HCT116 (cell line): Measurements from ENCODE around the gene CHAC1. TPM values are rescaled to one million over a fixed set of nuclear protein-coding genes. Genes with fewer than 3 reads are reported as not detected.

Source experiments
- ATAC-seq: fragments of 200-7000 bp; cut with Tn5 transposase; 2 replicates; pipeline ENCODE4 v1.9.1; 2020; ENCODE audit warnings: mild to moderate bottlenecking, moderate library complexity
- BruUV-seq: library from RNA; stranded (reverse); fragments of 400-500 nt; replicated peaks from 2 replicates; lab custom pipeline; 2021; lab: Mats Ljungman, UMichigan
- CTCF ChIA-PET: fragments of 300-600 bp; sonication (Branson Sonifier 250); formaldehyde crosslinking; loops from one replicate; lab custom pipeline; 2021; ENCODE audit warnings: antibody characterized with exemption; lab: Charles Lee
- POLR2A ChIA-PET: fragments of 300-600, 350-600 bp; sonication (Branson Sonifier 250); formaldehyde crosslinking; loops from one replicate; lab custom pipeline; 2021; ENCODE audit warnings: antibody characterized with exemption; lab: Charles Lee
- RAD21 ChIA-PET, 2 experiments: fragments of 300-600 bp; sonication (Branson Sonifier 250); formaldehyde crosslinking; loops; one replicate each; lab custom pipeline; 2023; ENCODE audit warnings: low total read pairs in 2 of 2; ENCODE audit not compliant: uncharacterized antibody in 2 of 2, unreplicated experiment in 2 of 2, low non-redundant PET in 1 of 2; lab: Charles Lee
- DNase-seq: peaks from one replicate; pipeline ENCODE4 v3.0.0-alpha.2; 2010; ENCODE audit warnings: low read depth, low spot score
- H2AFZ ChIP-seq: fragments of 200-600 bp; shearing (Covaris generic), sonication (generic); 2 replicates; pipeline ENCODE4 v1.6.1; 2017; ENCODE audit warnings: low read depth, mixed run types, mixed read lengths, antibody characterized with exemption, low read length; ENCODE audit not compliant: poor library complexity, severe bottlenecking
- H3K27ac ChIP-seq: 2 replicates; pipeline ENCODE4 v1.5.1; 2012; ENCODE audit warnings: low read depth, low read length
- H3K27me3 ChIP-seq: fragments of 200-600 bp; sonication (generic); 2 replicates; pipeline ENCODE4 v1.6.1; 2016; ENCODE audit warnings: mixed run types, low read length, mixed read lengths; ENCODE audit not compliant: insufficient read depth
- H3K36me3 ChIP-seq, 2 experiments: fragments of 200-500 bp in 1 of 2; fragments of 200-600 bp in 1 of 2; sonication (Bioruptor generic) in 1 of 2; sonication (generic) in 1 of 2; 2 replicates each; pipeline versions ENCODE4 v1.5.1 to v1.6.1; 2014 to 2016; ENCODE audit warnings: low read length in 2 of 2, inconsistent platforms in 1 of 2, mixed read lengths in 1 of 2, mixed run types in 1 of 2; ENCODE audit not compliant: insufficient read depth in 2 of 2, control insufficient read depth in 1 of 2
- H3K4me1 ChIP-seq, 2 experiments: fragments of 200-600 bp in 1 of 2; sonication (generic) in 1 of 2; 2 replicates each; pipeline versions ENCODE4 v1.5.1 to v1.6.1; 2012 to 2017; ENCODE audit warnings: low read length in 2 of 2, inconsistent platforms in 1 of 2, mild to moderate bottlenecking in 1 of 2, mixed read lengths in 1 of 2, mixed run types in 1 of 2, moderate library complexity in 1 of 2; ENCODE audit not compliant: insufficient read depth in 2 of 2, control insufficient read depth in 1 of 2
- H3K4me2 ChIP-seq: fragments of 200-600 bp; sonication (generic); 2 replicates; pipeline ENCODE4 v1.6.1; 2017; ENCODE audit warnings: mixed run types, low read length, mixed read lengths
- H3K4me3 ChIP-seq, 2 experiments: fragments of 200-600 bp in 1 of 2; sonication (generic) in 1 of 2; replicated peaks in 1 of 2; 2 replicates each; pipeline ENCODE4 v1.5.1; 2011 to 2016; ENCODE audit warnings: low read length in 2 of 2, control low read depth in 1 of 2, low read depth in 1 of 2, mild to moderate bottlenecking in 1 of 2, mixed read lengths in 1 of 2, mixed run types in 1 of 2
- H3K79me2 ChIP-seq: fragments of 200-600 bp; sonication (generic); 2 replicates; pipeline ENCODE4 v1.6.1; 2017; ENCODE audit warnings: mild to moderate bottlenecking, mixed run types, low read length, moderate library complexity, mixed read lengths; ENCODE audit not compliant: insufficient read depth
- H3K9ac ChIP-seq: fragments of 200-600 bp; sonication (generic); 2 replicates; pipeline ENCODE4 v1.6.1; 2016; ENCODE audit warnings: low read length, mixed read lengths
- H3K9me2 ChIP-seq: fragments of 200-600 bp; sonication (generic), shearing (Covaris generic); 2 replicates; pipeline ENCODE4 v1.6.1; 2017; ENCODE audit warnings: mixed run types, mild to moderate bottlenecking, moderate library complexity; ENCODE audit not compliant: insufficient read depth
- H3K9me3 ChIP-seq, 2 experiments: fragments of 200-500 bp in 1 of 2; fragments of 200-600 bp in 1 of 2; sonication (Bioruptor generic) in 1 of 2; sonication (generic) in 1 of 2; 2 replicates each; pipeline ENCODE4 v1.6.1; 2014 to 2017; ENCODE audit warnings: low read length in 2 of 2, mixed read lengths in 2 of 2, inconsistent platforms in 1 of 2, low read depth in 1 of 2, mild to moderate bottlenecking in 1 of 2, mixed run types in 1 of 2, moderate library complexity in 1 of 2; ENCODE audit not compliant: control insufficient read depth in 1 of 2, insufficient read depth in 1 of 2
- H4K20me1 ChIP-seq: fragments of 200-600 bp; sonication (generic), shearing (Covaris generic); 2 replicates; pipeline ENCODE4 v1.6.1; 2017; ENCODE audit warnings: mixed run types, mild to moderate bottlenecking, moderate library complexity; ENCODE audit not compliant: insufficient read depth
- ATF3 ChIP-seq: IDR thresholded peaks from 2 replicates; pipeline ENCODE4 v1.6.1; 2012
- CBX3 ChIP-seq: IDR thresholded peaks from 2 replicates; pipeline ENCODE4 v1.6.1; 2012; ENCODE audit warnings: low read depth
- CEBPB ChIP-seq: IDR thresholded peaks from 2 replicates; pipeline ENCODE4 v1.6.1; 2012; ENCODE audit warnings: low read depth
- EGR1 ChIP-seq: IDR thresholded peaks from 2 replicates; pipeline ENCODE4 v1.6.1; 2012; ENCODE audit warnings: low read depth
- ELF1 ChIP-seq: IDR thresholded peaks from 2 replicates; pipeline ENCODE4 v1.6.1; 2012; ENCODE audit warnings: low read depth, borderline replicate concordance
- EZH2 ChIP-seq: fragments of 200-600 bp; sonication (generic); IDR thresholded peaks from 2 replicates; pipeline ENCODE4 v1.6.1; 2017; ENCODE audit warnings: antibody characterized with exemption, mixed run types
- EZH2phosphoT487 ChIP-seq: fragments of 200-600 bp; IDR thresholded peaks from 2 replicates; pipeline ENCODE4 v1.6.1; 2018; ENCODE audit warnings: antibody characterized with exemption, borderline replicate concordance
- JUND ChIP-seq: IDR thresholded peaks from 2 replicates; pipeline ENCODE4 v1.6.1; 2012
- POLR2A ChIP-seq: IDR thresholded peaks from 2 replicates; pipeline ENCODE4 v1.7.0; 2011; ENCODE audit warnings: borderline replicate concordance; ENCODE audit not compliant: insufficient read depth, insufficient read length; ENCODE audit errors: extremely low read depth
- POLR2AphosphoS5 ChIP-seq: IDR thresholded peaks from 2 replicates; pipeline ENCODE4 v1.6.1; 2011; ENCODE audit warnings: mild to moderate bottlenecking, low read depth, low read length, moderate library complexity
- RAD21 ChIP-seq: IDR thresholded peaks from 2 replicates; pipeline ENCODE4 v1.6.1; 2012; ENCODE audit warnings: low read depth, mild to moderate bottlenecking
- REST ChIP-seq: IDR thresholded peaks from 2 replicates; pipeline ENCODE4 v1.6.1; 2012; ENCODE audit warnings: low read depth
- SIN3A ChIP-seq: IDR thresholded peaks from 2 replicates; pipeline ENCODE4 v1.6.1; 2012; ENCODE audit warnings: low read depth
- SP1 ChIP-seq: IDR thresholded peaks from 2 replicates; pipeline ENCODE4 v1.6.1; 2012; ENCODE audit warnings: low read depth
- SRF ChIP-seq: IDR thresholded peaks from 2 replicates; pipeline ENCODE4 v1.6.1; 2012; ENCODE audit warnings: low read depth
- TCF7L2 ChIP-seq: IDR thresholded peaks from 2 replicates; pipeline ENCODE4 v1.7.0; 2011; ENCODE audit warnings: borderline replicate concordance, inconsistent platforms; ENCODE audit not compliant: insufficient read depth, insufficient read length; ENCODE audit errors: extremely low read depth
- YY1 ChIP-seq: IDR thresholded peaks from 2 replicates; pipeline ENCODE4 v1.6.1; 2011; ENCODE audit warnings: low read length, low read depth, moderate library complexity, mild to moderate bottlenecking; ENCODE audit not compliant: insufficient replicate concordance; ENCODE audit errors: extremely low read depth
- ZBTB33 ChIP-seq: IDR thresholded peaks from 2 replicates; pipeline ENCODE4 v1.6.1; 2011; ENCODE audit warnings: mild to moderate bottlenecking, low read length, moderate library complexity; ENCODE audit not compliant: insufficient replicate concordance; ENCODE audit errors: extremely low read depth
- ZFX ChIP-seq: fragments of 450-650 bp; IDR thresholded peaks from 2 replicates; pipeline ENCODE4 v1.6.1; 2017
- ZNF274 ChIP-seq: fragments of 200-500 bp; sonication (Bioruptor generic); IDR thresholded peaks from 2 replicates; pipeline ENCODE4 v1.6.1; 2014; ENCODE audit warnings: mild to moderate bottlenecking, low read depth, low read length, inconsistent platforms
- intact Hi-C: fragments of 100-400 bp; cut with micrococcal nuclease; formaldehyde crosslinking; loops from 2 replicates; pipeline ENCODE4 v1.10.0; 2022
- total RNA-seq: library from RNA; stranded (reverse); gene quantifications from one replicate; pipeline ENCODE4 v1.2.1, GENCODE V29; 2021; ENCODE audit not compliant: unreplicated experiment

CHAC1 gene
- total RNA-seq, 1 experiment from 2014 or later, result 58.9 TPM

GRCh38 chr15:40984406-40984805 lies 31.1 kb downstream of the CHAC1 start:
- intact Hi-C loops, result no loop called here
- H3K4me2 ChIP-seq, result no peak overlapping the region
- DNase-seq (no peak), ATAC-seq (no peak)
- peaks cover 64 to 73% of the 10 kb centered on the region in 2 experiments for H3K36me3 ChIP-seq
- POLR2A ChIA-PET, result no interaction called here
- H3K4me3 ChIP-seq, result no peak overlapping the region
- CTCF ChIA-PET, result no interaction called here
- no peak overlapping the region for H3K27ac ChIP-seq
- no peaks in the 10 kb centered on the region for H3K4me1 ChIP-seq
- TF ChIP-seq CEBPB (no peak), POLR2AphosphoS5 (no peak), ZBTB33 (no peak), SRF (no peak), REST (no peak), CBX3 (no peak), RAD21 (no peak), EZH2phosphoT487 (no peak), EGR1 (no peak), SIN3A (no peak), ZNF274 (no peak), JUND (no peak), ZFX (no peak), YY1 (no peak), EZH2 (no peak), ELF1 (no peak), TCF7L2 (no peak), SP1 (no peak), POLR2A (no peak), ATF3 (no peak)
- H3K9ac ChIP-seq, result no peak overlapping the region
- H3K9me2 ChIP-seq, result no peaks in the 10 kb centered on the region
- no peaks in the 10 kb centered on the region for H3K27me3 ChIP-seq
- RAD21 ChIA-PET, result no interaction called here
- H3K9me3 ChIP-seq, result no peaks in the 10 kb centered on the region
- no peaks in the 10 kb centered on the region for H3K79me2 ChIP-seq
- no TSS peak for BruUV-seq
- no peak overlapping the region for H2AFZ ChIP-seq
- H4K20me1 ChIP-seq, result no peaks in the 10 kb centered on the region
